HG03460 (cell line): ENCODE measurements around the gene CADPS.

Source experiments
- ATAC-seq: cut with Tn5 transposase; IDR thresholded peaks from one replicate; pipeline ENCODE4 v1.9.1; 2021; ENCODE audit not compliant: unreplicated experiment

Gene CADPS

DNA sequence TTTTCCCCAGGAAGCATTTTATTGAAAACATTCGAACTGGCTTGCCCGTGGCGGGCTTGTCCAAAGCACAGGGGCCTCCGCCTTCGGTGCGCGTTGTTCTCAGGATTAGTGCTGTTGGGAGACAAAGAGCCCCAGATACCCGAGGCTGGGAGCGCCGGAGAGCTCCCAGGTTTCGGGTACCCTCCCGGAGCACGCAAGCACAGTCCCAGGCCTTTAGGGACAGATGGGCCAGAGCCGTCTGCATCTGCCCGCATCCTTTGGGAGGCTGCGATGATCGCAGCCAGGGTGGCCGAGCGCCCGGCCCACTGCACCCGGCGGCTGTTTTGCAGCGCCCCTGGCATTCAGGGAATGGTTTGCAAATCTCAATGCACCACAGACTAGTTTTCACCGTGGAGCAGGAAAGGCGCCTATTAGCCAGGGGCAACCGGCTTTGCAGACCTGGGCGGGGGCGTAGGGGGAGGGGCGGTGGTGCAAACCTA lies 496.9 kb downstream of the CADPS start:
- ATAC-seq = no peak

DNA sequence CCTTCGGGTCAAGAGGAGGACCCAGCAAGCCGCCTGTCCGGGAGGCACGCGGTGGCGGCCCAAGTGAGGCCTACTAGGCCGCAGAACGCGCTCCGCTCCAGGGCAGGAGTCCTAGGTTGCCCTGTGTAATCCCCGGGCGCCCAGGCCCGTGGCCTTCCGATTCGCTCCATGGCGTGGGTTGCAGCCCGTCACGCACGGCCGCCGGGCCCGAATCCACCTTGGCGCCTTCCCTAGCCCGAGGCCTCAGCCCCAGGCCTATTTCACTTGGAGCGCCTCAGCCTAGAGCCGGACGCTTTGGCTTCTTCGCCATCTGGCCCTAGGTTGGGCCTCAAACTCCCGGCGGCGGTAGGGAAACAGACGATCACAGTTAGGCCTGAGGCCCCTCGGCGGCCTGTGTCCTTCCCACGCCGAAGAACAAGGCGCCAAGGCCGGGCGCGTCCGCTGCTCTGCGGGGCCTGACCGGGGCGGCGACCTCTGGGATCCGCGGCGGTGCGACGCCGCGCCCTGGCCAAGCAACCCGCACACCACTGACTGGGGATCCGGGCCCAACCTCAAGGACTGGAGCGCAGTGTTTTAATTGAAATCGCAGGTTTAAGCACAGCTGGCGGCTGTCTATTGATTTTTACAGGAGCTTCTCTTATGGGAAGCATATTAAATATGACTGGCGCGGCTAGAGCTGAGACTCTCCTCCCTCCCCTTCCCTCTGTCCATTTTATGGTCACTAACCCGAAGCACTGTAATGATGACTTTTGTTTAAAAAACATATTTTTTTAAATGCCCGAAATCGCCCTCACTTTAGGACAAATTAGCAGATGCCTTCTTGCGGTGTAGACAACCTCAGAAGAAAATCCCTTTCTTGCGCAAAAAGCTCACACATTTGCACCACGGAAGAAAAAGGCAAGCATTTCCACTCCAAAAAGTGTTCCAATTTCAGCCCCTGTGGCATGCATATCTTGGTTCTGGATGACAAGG lies 498.0 kb downstream of the CADPS start:
- ATAC-seq = no peak

DNA sequence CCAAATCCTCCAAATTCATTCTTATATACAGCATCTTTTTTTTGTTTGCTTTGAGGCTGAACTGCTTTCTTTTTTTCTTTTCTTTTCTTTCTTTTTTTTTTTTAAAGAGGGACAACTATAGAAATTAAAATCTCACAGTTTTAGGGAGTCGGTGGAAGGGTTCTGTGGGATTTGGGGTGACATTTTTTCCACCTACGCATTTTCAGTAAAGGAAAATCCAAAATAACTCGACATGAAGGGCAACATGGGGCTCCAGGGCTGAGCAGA lies 498.8 kb downstream of the CADPS start:
- ATAC-seq = no peak

DNA sequence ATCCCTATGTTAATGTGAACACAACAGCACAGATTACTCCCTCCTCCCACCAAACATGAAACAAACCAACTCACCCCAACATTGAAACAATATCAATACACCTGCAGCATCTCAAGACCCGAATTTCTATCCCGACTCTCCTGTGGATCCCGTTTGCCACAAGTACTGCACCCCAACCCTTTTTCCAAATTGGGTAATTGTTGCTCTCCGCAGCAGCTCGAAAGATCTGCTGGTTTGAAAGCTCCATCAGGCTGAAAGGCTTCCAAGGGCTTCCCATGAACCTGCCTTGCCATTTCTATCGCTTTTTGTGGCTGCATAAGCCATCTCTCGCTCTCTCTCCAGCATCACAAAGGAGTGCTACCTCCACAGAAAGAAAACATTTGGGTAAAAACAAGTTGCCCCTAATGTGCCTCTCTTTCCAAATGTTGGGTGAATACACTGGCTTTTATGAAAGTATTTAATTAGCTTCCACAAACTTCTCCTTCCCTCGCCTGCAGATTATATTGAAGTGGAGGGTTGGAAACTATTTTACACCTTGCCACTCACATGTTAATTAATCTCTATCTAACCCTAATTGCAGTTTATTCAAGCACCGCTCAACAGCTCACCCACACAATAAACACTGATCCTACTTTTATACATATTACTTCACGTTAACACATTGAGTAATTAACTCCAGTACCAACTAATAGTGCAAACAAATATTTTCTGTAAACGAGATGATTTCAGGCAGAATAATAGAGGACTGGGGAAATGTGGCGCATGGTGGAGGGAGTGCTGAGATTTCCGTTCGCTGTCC lies 499.4 kb downstream of the CADPS start:
- ATAC-seq = no peak

DNA sequence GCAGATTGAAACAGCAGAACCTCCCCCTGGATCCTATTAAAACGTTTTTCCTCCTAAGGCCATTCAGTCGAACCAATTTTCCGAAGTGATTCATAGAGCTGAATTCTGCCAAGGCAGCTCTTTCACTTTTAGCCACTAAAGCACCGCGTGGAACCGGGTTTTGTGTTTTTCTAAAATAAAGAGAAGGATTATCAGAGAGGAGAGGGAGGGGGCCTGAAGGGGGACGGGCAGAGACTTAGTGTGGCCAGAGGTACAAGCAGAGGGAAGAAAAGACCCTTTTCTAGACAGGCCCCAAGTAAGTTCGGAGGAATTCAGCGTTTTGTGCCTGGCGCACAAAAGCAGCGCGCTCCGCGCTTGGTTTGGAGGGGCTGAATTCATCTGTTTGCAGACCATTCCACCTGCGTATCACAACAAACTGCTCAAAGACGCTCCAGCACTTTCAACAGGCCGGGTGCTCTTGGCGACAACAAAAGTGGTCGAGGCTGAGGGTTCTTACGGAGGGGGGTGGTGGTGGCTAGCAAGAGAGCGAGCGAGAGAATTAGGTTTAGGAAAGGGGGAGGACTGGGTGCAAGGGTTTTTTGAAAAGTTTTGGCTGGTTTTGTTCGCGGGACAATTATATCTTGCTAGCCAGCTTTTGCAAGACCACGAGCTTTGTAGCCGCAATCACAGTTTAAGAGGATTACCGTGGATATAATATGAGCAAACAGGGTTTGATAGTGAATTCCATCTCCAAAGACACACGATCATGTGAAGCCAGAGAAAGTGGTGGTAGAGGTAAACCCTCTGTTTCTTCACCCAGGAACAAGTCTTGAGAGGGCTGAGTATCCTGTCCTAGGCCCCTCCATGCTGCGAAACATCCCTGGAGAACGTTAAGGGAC lies 500.6 kb downstream of the CADPS start:
- no peak for ATAC-seq

DNA sequence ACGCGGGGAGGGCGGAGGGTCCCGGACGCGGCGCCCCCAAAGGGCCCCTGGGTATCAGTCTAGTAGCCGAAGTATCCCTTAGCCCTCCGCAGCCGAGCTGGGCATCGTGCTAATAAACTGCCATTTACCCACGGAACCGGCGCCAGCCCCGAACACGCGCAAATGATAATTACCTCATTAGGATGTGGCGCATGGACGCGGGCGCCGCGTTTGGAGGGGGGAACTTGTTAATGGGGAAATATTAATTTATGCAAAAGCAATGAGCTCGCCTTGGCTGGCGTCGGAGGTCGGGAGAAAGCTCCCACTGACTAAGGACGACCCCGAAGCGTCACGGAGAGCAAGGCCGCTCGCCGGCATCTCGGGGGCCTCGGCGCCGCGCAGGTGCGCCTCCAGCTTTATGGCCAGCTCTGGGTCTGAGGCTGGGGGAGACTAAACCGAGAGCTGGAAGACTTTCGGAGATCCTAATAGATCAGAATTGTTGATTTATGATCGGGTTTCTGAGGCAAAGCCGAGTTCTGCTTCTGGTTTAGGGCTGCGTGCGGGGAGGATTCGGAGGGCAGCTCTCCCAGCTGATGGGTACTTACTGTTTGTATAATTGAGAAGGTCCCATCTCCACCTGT lies 501.4 kb downstream of the CADPS start:
- ATAC-seq = no peak

DNA sequence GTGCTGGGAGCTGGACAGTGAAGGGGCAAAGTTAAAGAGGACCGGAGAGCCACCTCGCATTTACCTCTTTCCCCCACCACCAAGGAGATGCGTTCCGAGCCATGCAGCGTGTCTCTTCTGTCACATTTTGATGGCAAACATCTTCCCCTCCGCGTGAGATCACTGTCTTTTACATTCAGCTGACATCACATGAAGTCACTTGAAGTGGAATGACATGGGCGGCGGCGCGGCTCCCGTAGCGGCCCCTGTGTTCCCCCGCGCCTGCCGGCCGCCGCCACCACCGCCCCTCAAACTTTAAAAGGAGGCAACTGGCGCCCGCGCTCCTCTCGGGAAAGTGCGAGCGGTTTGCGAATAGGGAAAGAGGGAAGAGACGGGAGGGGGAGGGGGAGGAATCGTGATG lies 502.0 kb downstream of the CADPS start, which contains the start of gene FEZF2:
FEZF2 (minus strand) TSS at position 336 of the 400 bp plus-strand sequence. CDS start 682 bp downstream, outside the sequence.
- ATAC-seq = no peak

DNA sequence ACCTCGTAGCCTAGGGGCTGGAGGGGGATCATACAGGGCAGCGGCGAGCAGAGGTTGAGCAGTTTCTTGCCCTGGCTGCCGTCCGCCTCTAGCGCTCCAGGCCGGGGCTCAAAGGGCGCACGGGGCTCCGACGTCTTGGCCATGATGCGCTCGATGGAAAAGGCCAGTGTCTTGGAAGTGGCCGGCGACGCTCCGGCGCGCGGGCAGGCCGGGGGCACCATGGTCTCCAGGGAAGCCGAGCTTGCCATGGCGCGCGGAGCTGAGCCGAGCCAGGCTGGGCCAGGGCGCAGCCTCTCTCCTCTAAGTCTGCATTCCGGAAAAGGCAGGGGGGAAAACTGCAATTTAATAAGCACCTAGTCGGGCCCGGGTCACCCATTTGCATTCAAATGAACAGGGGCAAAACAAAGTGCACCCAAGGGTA lies 502.6 kb downstream of the CADPS start:
- ATAC-seq = no peak

DNA sequence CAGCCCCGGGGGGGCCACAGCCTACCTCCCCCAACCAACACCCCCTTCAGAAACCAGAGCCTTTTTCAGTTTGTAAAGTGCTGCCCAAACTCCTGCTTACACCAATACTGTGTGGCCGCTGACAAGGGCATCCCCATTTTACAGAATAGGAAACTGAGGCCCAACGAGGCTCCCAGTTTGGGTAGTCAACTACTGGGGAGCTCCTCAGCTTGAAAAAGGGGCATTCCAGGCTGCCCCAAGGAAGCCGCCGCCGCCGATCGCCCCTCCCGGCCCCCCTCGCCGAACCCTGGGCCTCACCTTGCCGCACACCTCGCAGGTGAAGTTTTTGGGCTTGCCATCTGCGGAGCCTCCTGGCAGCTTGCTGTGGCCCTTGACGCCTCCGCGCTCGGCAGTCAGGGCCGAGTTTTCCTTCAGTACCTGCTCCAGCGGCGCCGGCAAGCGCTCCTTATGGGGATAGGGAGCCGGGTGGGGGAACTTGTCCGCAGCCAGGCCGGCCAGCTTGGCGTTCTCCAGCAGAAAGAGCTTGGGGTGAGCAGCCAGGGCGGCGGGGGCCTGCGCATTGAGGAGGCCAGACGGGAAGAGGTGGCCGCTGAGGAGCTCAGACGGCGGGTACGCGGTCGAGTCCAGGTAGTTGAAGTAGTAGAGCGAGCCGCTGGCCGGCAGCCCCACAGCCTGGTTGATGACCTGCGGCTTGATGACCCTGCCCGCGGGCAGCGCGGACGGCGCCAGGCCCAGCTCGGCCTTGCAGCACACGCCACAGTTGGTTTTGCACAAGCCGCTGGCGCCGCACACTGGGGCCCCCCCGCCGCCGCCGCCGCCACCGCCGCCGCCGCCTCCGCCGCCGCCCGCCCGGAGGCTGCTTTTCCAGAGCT lies 503.3 kb downstream of the CADPS start:
- no peak for ATAC-seq

DNA sequence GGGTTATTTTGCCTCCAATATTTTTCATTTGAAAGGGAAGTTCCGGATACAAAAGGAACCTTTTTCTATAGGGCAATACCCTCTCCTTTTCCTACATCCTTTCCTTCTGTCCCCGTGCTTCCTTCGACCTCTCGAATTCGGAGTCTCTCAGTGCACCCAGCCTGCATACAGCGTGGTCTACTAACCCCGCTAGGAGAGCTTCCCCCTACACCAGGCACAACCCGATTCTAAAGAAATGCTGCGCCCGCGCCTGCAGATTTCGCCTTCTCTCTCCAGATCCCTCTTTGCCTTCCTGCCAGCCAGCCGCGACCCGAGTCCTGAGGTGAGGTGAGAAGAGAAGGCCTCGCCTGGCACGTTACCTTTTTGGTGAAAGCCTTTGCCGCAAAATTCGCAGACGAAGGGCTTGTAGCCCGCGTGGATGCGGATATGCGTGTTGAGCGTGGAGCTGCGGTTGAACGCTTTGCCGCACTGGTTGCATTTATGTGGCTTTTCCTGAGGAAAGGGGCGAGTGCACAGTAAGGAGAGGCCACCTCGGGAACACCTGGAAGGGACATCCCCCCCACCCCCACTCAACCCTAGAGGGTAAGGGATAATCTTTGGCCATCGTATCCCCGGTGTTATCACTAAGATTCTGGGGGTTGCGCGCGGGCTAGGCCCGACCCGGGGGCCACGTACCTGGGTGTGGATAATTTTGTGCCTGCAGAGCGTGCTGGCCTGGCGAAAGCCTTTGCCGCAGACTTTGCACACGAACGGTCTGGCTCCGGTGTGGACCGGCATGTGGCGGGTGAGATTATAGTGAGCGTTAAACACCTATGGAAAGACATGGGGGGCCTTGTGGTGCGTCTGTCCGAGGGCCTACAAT lies 504.1 kb downstream of the CADPS start:
- no peak for ATAC-seq

DNA sequence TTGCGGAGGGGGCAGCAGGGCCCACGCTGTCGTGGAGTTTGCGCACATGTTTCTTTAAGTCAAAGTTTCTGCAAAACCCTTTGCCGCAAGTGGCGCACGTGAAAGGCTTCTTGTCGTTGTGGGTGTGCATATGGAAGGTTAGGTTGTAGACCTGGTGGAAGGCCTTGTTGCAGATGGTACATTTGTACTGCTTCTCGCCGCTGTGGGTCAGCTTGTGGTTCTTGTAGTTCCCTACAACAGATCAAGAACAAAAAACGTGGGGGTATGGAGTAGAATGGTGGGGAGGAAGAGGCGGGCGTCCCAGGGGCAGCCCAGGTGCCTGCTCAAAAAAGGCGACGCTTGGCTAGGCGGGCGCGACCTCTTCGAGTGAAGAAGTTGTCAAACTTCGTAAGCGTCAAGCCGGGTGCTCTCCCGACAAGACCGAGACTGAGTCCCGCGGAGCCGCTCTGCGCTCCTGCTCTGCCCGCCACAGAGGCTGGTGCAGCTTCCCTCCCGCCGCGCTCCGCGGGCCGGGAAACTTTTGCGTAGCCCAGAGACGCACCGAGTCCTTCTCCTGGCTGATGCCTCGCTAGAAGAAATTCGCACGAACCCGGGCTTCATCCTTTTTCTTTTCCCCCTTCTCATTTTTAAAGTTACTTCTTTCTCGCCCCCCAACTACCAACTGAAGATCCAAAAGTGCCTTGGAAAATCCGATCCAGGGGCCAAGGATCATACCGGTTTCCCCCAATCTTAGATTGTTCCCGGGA lies 504.9 kb downstream of the CADPS start:
- ATAC-seq = no peak

DNA sequence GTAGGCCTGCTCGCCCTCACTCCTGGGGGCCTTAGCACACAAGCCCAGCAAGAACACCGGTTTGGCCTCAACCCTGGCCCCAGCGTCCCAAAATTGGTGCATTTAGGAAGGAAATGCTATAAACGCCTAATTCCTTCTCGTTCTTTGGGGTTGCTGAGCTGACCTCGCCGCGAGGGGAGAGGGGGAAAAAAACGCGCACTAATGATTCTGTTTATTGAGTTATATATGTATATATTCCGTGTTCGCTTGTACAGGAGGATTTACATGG lies 505.8 kb downstream of the CADPS start:
- no peak for ATAC-seq

DNA sequence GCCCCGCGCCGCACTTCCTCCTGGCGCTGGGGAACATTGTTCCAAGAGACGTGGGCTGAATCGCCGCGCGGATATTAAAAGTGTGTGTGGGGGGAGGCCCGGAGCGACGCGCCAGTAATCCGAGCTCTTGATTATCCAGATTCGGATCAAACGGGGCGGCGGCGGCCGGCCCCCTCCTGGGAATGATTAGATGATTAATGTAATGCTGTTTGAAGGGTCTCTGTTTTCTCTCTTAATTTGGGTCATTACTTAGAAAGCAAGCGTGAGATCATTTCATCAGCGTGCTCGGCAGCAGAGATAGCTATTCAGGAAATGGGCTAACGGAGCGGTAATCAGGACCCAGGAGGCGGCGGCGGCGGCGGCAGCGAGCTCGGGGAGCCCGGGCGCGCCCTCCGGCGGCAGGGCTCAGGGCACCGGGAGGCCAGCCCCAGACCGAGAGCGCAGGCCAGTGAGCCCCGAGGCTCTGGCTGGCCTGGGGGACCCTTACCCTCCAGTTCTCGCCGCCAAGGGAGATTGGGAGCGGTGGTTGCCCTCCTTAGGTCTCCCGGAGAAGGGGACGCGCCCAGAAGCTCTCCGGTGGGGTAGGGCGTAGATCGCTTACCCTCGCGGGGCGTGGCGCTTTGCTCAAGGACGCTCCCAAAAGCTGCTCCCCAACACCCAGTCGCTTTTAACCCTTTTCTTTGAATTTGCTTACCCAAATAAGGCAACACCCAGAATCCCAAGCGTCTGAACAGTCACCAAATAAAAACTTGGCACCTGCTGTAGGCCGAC lies 506.3 kb downstream of the CADPS start:
- no peak for ATAC-seq

DNA sequence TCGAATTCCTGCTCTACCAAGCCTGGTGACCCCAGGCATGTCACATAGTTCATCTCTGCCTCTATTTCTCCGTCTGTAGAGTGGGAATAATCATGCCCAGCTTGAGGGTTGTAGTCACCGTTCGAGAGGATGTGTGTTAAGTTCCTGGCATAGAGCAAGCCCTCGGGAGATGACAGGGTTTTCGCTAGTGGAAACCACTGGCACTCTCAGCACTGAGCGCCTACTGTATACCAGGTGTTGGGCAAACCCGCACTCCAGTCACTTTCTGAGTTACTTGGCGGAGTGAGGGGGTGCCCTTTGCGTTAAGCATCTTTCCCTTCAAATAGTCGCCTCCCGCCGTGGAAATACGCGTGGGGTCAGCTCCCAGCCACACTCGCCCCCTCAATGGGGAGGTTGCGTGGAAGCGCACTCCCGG lies 506.9 kb downstream of the CADPS start:
- ATAC-seq = no peak

DNA sequence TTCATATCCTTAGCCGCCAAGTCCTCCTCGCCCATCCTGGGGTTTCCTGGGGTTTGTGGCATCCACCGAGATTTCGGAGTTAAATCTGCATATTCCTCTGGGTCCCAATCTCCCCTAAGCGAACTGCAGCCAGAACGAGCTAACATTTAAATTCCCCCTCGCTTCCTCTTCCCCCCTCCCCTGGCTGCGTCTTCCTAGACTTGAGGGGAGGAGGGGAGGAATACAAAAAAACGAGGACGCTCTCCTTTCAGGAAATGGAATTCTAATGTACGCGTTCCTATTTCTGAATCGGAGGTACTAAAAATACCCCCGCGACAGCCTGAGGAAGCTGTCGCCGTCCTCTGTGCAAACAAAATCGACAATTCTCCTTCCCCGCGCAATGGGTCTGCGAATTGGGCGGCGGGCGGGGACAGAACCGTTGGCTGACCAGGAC lies 507.4 kb downstream of the CADPS start:
- no peak for ATAC-seq

DNA sequence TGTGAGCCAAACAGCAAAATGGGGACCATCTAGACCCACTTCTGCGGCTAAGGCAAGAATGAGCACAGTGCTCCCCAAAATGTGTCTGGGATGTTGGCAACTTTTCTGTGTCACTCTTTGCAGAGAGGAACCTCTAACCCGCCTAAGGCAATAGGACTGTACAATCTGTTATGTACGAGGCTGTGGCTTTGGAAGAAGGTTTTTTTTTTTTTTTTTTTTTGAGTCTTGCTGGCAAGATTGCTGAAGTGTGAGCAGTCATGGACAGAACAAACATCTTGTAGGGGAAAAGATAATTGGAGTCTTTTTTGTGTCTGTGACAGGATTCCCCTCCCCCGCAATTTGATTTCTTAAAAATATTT lies 509.1 kb downstream of the CADPS start:
- ATAC-seq = no peak

DNA sequence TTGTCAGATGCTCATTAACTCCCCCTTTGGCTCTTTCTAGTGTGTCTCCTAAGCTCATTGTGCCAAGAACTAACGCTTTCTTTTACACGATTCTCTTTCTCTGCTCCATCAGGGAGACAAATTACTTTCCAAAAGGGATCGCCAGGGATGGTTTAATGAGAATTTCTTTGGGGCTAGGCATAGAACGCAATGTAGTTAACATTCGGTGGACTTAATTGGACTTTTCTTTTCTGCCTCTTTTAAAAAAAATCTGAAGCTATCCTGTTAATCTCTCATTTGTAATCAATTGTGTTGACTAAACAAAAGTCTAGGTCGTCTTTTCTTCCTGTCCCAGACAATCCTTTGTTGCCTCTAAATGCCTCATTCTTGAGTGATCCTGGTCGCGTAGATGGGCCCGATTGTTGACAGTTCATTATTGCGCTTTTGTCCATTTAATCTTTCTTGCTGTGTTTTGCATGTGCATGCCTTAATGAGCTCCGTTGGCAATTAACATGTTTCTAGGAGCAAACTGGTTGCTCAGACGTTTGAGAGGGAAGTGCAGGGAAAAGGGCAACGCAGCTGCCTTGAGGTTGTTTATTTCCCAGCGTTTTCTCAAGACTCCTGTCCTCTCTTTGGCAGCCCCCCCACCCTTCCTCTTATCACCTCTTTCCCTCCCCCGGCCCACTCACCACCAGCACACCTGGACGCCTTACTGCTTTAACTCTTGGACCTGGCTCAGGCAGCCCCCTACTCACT lies 509.7 kb downstream of the CADPS start:
- no peak for ATAC-seq
